ENCODE measurements around the gene PACSIN2. TPM values are rescaled to one million over a fixed set of nuclear protein-coding genes. Genes with fewer than 3 reads are reported as not detected.

Gene PACSIN2
- total and polyA plus RNA-seq, 2 of the 13 experiments (the other 11 are each of a cell fraction or from before 2014, with no cell fraction given) = 54.1 to 68.8 TPM

GRCh38 chr22:42994917-42995562 lies 19.9 kb downstream of the PACSIN2 start (continued):
- TF ChIP-seq, protein P1, sequence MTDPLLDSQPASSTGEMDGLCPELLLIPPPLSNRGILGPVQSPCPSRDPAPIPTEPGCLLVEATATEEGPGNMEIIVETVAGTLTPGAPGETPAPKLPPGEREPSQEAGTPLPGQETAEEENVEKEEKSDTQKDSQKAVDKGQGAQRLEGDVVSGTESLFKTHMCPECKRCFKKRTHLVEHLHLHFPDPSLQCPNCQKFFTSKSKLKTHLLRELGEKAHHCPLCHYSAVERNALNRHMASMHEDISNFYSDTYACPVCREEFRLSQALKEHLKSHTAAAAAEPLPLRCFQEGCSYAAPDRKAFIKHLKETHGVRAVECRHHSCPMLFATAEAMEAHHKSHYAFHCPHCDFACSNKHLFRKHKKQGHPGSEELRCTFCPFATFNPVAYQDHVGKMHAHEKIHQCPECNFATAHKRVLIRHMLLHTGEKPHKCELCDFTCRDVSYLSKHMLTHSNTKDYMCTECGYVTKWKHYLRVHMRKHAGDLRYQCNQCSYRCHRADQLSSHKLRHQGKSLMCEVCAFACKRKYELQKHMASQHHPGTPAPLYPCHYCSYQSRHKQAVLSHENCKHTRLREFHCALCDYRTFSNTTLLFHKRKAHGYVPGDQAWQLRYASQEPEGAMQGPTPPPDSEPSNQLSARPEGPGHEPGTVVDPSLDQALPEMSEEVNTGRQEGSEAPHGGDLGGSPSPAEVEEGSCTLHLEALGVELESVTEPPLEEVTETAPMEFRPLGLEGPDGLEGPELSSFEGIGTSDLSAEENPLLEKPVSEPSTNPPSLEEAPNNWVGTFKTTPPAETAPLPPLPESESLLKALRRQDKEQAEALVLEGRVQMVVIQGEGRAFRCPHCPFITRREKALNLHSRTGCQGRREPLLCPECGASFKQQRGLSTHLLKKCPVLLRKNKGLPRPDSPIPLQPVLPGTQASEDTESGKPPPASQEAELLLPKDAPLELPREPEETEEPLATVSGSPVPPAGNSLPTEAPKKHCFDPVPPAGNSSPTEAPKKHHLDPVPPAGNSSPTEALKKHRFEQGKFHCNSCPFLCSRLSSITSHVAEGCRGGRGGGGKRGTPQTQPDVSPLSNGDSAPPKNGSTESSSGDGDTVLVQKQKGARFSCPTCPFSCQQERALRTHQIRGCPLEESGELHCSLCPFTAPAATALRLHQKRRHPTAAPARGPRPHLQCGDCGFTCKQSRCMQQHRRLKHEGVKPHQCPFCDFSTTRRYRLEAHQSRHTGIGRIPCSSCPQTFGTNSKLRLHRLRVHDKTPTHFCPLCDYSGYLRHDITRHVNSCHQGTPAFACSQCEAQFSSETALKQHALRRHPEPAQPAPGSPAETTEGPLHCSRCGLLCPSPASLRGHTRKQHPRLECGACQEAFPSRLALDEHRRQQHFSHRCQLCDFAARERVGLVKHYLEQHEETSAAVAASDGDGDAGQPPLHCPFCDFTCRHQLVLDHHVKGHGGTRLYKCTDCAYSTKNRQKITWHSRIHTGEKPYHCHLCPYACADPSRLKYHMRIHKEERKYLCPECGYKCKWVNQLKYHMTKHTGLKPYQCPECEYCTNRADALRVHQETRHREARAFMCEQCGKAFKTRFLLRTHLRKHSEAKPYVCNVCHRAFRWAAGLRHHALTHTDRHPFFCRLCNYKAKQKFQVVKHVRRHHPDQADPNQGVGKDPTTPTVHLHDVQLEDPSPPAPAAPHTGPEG (CRISPR knock-in tag; IDR thresholded peaks at IDR 0.05) = no peak
- peak; percentile 35 for TF ChIP-seq ZFX (CRISPR knock-in tag; IDR thresholded peaks at IDR 0.05; ENCODE audit: low read depth)
- TF ChIP-seq PCBP1 (IDR thresholded peaks at IDR 0.05; ENCODE audit: borderline replicate concordance, low read depth, low read length) = no peak
- peak; percentile 88 for TF ChIP-seq ASH2L (IDR thresholded peaks at IDR 0.05; ENCODE audit: insufficient read length, low read depth, low read length)
- TF ChIP-seq TAF1 (CRISPR knock-in tag; IDR thresholded peaks at IDR 0.05) = peak; percentile 54; the same call in 1 of the 2 replicates
- TF ChIP-seq MZF1 (CRISPR knock-in tag; IDR thresholded peaks at IDR 0.05; ENCODE audit: borderline replicate concordance) = no peak
- TF ChIP-seq HNF1B (CRISPR knock-in tag; IDR thresholded peaks at IDR 0.05) = no peak
- TF ChIP-seq FOXA3 (CRISPR knock-in tag; IDR thresholded peaks at IDR 0.05) = peak; percentile 85
- peak; percentile 15; the same call in 1 of the 2 replicates for TF ChIP-seq FOXO1 (CRISPR knock-in tag; IDR thresholded peaks at IDR 0.05)
- no peak for TF ChIP-seq ZNF589 (CRISPR knock-in tag; conservative IDR thresholded peaks at IDR 0.05)
- TF ChIP-seq, protein P2, sequence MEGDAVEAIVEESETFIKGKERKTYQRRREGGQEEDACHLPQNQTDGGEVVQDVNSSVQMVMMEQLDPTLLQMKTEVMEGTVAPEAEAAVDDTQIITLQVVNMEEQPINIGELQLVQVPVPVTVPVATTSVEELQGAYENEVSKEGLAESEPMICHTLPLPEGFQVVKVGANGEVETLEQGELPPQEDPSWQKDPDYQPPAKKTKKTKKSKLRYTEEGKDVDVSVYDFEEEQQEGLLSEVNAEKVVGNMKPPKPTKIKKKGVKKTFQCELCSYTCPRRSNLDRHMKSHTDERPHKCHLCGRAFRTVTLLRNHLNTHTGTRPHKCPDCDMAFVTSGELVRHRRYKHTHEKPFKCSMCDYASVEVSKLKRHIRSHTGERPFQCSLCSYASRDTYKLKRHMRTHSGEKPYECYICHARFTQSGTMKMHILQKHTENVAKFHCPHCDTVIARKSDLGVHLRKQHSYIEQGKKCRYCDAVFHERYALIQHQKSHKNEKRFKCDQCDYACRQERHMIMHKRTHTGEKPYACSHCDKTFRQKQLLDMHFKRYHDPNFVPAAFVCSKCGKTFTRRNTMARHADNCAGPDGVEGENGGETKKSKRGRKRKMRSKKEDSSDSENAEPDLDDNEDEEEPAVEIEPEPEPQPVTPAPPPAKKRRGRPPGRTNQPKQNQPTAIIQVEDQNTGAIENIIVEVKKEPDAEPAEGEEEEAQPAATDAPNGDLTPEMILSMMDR (CRISPR knock-in tag; IDR thresholded peaks at IDR 0.05) = peak; percentile 20; the same call in 1 of the 2 replicates
- peak; percentile 76; the same call in 1 of the 2 replicates for TF ChIP-seq ZFP37 (CRISPR knock-in tag; IDR thresholded peaks at IDR 0.05; ENCODE audit: borderline replicate concordance)
- TF ChIP-seq ZNF24 (IDR thresholded peaks at IDR 0.05) = 0 out of 2 replicates have a peak, but pooled peaks have one; percentile 8
- TF ChIP-seq ZNF503 (CRISPR knock-in tag; IDR thresholded peaks at IDR 0.05) = peak; percentile 63; the same call in 1 of the 2 replicates
- no peak for TF ChIP-seq ZNF547 (CRISPR knock-in tag; IDR thresholded peaks at IDR 0.05)
- TF ChIP-seq, protein P3, sequence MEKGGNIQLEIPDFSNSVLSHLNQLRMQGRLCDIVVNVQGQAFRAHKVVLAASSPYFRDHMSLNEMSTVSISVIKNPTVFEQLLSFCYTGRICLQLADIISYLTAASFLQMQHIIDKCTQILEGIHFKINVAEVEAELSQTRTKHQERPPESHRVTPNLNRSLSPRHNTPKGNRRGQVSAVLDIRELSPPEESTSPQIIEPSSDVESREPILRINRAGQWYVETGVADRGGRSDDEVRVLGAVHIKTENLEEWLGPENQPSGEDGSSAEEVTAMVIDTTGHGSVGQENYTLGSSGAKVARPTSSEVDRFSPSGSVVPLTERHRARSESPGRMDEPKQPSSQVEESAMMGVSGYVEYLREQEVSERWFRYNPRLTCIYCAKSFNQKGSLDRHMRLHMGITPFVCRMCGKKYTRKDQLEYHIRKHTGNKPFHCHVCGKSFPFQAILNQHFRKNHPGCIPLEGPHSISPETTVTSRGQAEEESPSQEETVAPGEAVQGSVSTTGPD (CRISPR knock-in tag; IDR thresholded peaks at IDR 0.05) = peak; percentile 67; the same call in 1 of the 2 replicates
